GM12872 (cell line): ENCODE results near the gene HBM.

Experiments used
- TF ChIP-seq, protein P1 (sequence below): IDR thresholded peaks from 3 replicates; pipeline ENCODE4 v1.5.1; 2011; ENCODE audit warnings: low read depth, mild to moderate bottlenecking, low read length, moderate library complexity; ENCODE audit not compliant: insufficient read depth

Gene HBM

DNA sequence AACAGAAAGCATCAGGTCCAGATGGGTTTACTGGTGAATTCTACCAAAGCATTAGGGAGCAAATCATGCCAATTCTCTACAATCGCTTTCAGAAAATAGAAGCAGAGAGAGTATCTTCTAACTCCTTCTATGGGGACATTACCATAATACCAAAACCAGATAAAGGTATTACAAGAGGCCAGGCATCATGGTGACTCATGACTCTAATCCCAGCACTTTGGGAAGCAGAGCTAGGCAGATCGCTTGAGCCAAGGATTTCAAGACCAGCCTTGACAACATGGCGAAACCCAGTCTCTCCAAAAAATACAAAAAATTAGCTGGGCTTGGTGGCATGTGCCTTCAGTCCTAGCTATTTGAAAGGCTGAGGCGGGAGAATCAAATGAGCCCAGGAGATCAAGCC, 37.5 kb downstream of the HBM start:
- TF ChIP-seq, protein P1, sequence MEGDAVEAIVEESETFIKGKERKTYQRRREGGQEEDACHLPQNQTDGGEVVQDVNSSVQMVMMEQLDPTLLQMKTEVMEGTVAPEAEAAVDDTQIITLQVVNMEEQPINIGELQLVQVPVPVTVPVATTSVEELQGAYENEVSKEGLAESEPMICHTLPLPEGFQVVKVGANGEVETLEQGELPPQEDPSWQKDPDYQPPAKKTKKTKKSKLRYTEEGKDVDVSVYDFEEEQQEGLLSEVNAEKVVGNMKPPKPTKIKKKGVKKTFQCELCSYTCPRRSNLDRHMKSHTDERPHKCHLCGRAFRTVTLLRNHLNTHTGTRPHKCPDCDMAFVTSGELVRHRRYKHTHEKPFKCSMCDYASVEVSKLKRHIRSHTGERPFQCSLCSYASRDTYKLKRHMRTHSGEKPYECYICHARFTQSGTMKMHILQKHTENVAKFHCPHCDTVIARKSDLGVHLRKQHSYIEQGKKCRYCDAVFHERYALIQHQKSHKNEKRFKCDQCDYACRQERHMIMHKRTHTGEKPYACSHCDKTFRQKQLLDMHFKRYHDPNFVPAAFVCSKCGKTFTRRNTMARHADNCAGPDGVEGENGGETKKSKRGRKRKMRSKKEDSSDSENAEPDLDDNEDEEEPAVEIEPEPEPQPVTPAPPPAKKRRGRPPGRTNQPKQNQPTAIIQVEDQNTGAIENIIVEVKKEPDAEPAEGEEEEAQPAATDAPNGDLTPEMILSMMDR, result no peak

DNA sequence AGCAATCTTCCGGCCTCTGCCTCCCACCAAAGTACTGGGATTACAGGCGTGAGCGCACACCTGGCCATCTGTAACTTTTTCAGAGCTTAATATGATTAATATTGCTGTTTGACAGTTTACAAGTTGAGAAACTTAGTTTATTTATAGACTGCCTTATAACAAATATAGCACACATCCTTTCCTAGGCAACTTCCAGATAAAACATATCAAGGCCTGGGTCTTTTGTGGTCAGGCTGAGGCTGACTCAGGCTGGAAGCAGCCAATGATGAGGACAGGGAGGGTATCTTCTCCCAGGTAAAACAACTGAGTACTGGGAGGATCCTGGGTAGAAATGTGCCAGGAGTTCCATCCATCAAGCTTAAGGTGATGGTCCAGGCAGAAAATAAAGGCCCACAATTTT, 47.2 kb downstream of the HBM start:
- TF ChIP-seq, protein P1, result no peak
